Measurements from ENCODE around the gene INTS11.

The INTS11 gene

GRCh38 chr1:1334835-1335234 is 10.4 kb upstream of the INTS11 start:
- no peak for TF ChIP-seq CTCF (IDR thresholded peaks at IDR 0.05; ENCODE audit: extremely low read depth, insufficient read depth, missing control alignments)
- DNase-seq (ENCODE audit: low spot score) = no peak
- in situ Hi-C loops (cut with MboI; ENCODE audit: low pct_unique_long_range_greater_than_20kb, low sequenced_read_pairs, unreplicated experiment) = no loop called here

- DNase-seq (ENCODE audit: low spot score) = no peak
- in situ Hi-C loops (cut with MboI; ENCODE audit: low pct_unique_long_range_greater_than_20kb, low sequenced_read_pairs, unreplicated experiment) = no loop called here
- TF ChIP-seq CTCF (IDR thresholded peaks at IDR 0.05; ENCODE audit: extremely low read depth, insufficient read depth, missing control alignments) = no peak
Measured at GRCh38 chr1:1333551-1334241, 9.2 kb upstream of the INTS11 start.

GRCh38 chr1:1332774-1333480 is 8.5 kb upstream of the INTS11 start:
- no peak for DNase-seq (ENCODE audit: low spot score)
- TF ChIP-seq CTCF (IDR thresholded peaks at IDR 0.05; ENCODE audit: extremely low read depth, insufficient read depth, missing control alignments) = no peak
- in situ Hi-C loops (cut with MboI; ENCODE audit: low pct_unique_long_range_greater_than_20kb, low sequenced_read_pairs, unreplicated experiment) = no loop called here

GRCh38 chr1:1332031-1332755 is 7.7 kb upstream of the INTS11 start:
- no peak for DNase-seq (ENCODE audit: low spot score)
- no peak for TF ChIP-seq CTCF (IDR thresholded peaks at IDR 0.05; ENCODE audit: extremely low read depth, insufficient read depth, missing control alignments)
- in situ Hi-C loops (cut with MboI; ENCODE audit: low pct_unique_long_range_greater_than_20kb, low sequenced_read_pairs, unreplicated experiment) = no loop called here

GRCh38 chr1:1331068-1331965 is 6.9 kb upstream of the INTS11 start, which contains the start of gene TAS1R3:
Gene TAS1R3 (plus strand): TSS chr1:1331280. CDS start chr1:1331346, 66 bp downstream.
- no peak for TF ChIP-seq CTCF (IDR thresholded peaks at IDR 0.05; ENCODE audit: extremely low read depth, insufficient read depth, missing control alignments)
- in situ Hi-C loops (cut with MboI; ENCODE audit: low pct_unique_long_range_greater_than_20kb, low sequenced_read_pairs, unreplicated experiment) = no loop called here
- DNase-seq (ENCODE audit: low spot score) = no peak

Data from GM13977 (cell line).